GM12873 (cell line): Measurements from ENCODE around the gene BCL2L12.

Experiments used
- CTCF ChIP-seq: IDR thresholded peaks from 2 replicates; pipeline ENCODE4 v1.5.1; 2012; ENCODE audit warnings: low read depth, mild to moderate bottlenecking, moderate library complexity, low read length, control low read depth; ENCODE audit not compliant: insufficient read depth; ENCODE audit errors: missing control alignments

The BCL2L12 gene

DNA sequence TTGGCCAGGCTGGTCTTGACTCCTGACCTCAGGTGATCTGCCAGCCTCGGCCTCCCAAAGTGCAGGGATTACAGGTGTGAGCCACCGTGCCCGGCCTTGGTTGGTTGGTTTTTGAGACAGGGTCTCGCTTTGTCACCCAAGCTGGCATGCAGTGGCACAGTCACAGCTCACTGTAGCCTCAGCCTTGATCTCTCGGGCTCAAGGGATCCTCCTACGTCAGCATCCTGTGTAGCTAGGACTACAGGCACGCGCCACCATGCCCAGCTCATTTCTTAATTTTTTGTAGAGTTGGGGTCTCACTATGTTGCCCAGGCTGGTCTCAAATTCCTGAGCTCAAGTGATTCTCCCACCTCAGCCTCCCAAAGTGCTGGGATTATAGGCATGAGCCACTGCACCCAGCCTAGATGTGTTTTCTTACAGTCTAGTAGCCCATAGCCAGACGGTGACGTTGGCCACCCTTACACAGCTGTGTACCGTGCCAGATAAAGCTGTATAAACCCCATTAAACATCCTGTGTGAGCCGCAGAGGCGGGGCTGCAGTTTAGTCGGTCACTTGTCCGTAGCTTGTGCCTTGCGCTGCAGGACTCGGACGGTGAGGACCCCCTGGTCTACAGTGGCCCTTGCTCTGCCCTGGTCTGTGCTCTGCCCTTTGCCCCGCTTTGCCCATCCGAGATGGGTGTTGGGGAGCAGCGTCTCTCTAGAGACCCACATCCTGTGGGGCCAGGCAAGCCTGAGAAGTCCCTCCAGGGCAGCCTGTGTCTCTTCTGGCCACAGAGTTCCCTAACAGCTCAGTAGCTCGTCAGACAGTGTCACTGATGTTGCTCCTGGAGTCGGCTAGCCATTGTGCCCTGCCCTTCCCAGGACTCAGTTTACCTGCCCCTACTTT lies 9.9 kb upstream of the BCL2L12 start:
- TF ChIP-seq CTCF = no peak

DNA sequence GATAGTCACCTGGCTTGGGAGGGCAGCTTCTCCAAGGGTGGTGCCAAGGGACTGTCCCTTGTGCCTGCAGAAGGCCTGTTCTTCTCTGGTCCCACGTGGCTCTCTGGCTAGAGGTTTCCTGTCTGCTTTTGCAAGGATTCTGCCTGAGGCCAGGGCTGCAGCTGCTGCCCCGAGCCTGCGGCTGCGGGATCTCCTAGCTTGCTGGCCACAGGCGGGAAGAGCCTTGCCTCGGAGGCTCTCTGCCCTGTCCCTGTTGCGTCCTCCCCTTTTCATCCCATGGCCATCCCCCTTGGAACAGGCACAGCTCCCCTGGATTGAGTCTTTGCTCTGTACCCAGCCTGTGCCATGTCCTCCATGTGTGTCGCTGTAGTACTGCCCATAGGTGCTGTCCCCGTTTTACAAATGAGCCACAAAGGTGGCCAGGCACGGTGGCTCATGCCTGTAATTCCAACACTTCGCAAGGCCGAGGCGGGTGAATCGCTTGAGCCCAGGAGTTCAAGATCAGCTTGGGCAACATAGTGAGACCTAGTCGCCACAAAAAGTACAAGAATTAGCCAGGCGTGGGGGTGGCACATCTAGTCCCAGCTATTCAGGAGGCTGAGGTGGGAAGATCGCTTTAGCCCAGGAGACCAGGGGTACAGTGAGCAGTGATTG lies 9.2 kb upstream of the BCL2L12 start:
- TF ChIP-seq CTCF = no peak

DNA sequence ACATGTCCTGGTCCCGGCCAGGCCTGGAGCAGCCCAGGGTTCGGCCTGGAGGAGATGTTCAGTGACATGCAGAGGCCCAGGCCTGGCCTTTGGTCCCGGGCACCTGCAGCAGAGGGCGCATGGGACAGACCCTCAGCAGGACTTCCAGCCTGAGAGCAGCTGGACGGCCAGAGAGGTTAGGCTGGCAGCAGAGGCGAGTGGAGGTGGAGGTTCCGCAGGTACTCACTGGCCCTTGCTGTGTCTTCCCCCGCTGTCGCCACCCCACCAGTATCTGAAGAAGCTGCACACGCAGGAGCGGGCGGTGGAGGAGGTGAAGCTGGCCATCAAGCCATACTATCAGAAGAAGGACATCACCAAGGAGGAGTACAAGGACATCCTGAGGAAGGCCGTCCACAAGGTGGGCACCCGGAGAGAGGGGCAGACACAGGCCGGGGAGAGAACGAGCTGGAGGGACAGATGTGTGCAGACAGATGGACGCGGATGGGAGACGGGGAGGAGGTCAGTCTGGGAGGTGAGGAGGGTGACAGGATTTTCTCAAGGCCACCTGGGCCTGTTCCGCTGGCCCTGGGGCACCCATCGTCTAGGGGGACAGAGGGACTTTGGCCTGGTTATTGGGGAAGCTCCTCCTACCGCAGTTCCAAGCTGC lies 8.1 kb upstream of the BCL2L12 start:
- no peak for TF ChIP-seq CTCF

- TF ChIP-seq CTCF = no peak
Measured at GRCh38 chr19:49658139-49658517, 7.6 kb upstream of the BCL2L12 start.

DNA sequence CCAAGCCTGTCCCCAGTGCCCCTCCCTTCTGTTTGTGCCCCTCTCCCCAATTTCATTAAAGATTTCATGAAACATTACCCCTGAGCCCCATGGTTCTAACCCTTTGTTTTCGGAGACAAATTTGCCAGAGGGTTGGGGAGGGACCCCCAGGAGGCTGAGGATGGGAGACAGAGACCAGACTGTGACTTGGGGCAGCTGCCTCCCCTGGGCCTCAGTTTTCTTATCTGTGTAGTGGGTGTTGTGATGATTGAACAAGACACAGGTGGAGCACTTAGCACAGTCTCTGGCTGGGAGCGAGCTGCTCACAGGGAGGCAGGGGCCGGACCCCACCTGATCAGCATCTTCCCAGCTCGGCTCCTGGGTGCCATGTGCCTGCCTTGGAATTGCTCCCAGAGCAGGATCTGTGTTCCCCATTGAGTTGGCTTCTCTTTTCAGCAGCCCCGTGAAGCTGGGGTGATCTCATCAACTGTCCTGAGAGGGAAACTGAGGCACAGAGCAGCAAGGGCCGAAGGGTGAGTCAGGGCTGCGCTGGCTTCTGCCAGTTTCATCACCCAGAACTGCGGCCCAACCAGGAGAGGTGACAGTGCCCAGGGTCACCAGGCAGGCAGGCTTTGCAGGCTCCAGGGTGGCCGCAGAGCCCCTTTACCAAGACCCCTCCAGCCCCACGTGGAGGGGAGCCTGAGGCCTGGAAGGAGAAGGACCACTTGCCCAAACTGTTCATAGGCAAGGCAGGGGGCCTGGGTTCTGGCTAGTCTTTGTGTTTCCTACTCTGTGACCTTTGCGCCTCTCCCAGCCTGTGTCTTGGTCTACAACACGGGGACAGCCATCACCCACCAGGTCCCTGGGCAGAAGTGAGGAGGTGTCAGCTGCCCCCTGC lies 6.9 kb upstream of the BCL2L12 start:
- TF ChIP-seq CTCF = no peak

DNA sequence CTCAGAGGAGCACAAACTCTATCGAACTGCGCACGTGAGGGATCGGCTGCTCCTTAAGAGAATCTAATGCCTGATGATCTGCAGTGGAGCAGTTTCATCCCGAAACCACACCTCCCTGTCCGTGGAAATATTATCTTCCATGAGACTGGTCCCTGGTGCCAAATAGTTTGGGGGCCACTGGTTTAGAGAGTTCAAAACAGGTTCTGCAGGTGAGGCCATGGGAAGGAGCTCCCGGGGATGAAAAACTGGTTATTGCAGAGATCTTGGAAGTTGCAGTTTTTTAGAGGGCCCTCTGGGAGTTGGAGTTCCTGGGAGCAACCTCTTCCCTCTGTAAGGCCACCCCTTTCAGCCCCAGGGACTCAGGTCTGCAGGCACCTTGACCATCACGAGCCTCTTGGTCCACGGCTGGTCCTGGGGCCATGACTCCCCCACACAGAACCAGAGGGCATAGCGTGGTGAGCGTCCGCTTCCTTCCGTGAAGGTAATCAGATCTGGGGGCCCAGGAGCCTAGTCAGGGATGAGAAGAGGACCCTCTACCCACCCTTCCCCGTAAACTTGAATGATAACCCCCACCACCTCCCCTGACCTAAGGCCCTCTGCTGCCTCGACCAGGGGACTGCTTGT lies 5.3 kb upstream of the BCL2L12 start:
- no peak for TF ChIP-seq CTCF

DNA sequence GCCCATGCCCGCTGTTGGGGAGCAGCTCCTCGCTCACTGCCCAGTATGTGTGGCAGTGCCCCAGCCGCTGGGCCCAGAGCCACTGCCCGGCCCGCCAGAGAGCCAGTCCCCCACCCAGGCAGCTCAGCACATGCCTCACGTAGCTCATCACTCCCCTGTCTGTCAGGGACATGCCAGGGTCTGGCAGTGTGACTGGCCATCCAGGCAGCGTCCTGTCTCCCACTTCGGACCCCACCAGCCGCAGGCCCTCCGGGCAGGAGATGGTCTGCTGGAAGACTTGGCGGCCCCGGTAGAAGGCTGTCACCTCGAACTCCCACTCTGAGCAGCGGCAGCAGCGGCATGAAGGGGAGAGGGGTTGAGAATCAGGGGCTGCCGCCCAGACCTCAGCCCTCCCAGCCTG lies 3.7 kb upstream of the BCL2L12 start:
- TF ChIP-seq CTCF = no peak
